ENCODE results near the gene UBE2J2. TPM values are rescaled to one million over a fixed set of nuclear protein-coding genes. Genes with fewer than 3 reads are reported as not detected.

Gene UBE2J2
- total and polyA plus RNA-seq, 2 of the 13 experiments (the other 11 are each of a cell fraction or from before 2014, with no cell fraction given), result 25.4 to 29.4 TPM

GRCh38 chr1:1305300-1306069 is 31.8 kb upstream of the UBE2J2 start (continued):
- TF ChIP-seq ARID5B (CRISPR knock-in tag; IDR thresholded peaks at IDR 0.05) (no peak), NBN (conservative IDR thresholded peaks at IDR 0.05) (no peak), NPAS2 (CRISPR knock-in tag; IDR thresholded peaks at IDR 0.05; ENCODE audit: borderline replicate concordance) (no peak), HNRNPK (IDR thresholded peaks at IDR 0.05; ENCODE audit: low read depth, low read length, poor library complexity, severe bottlenecking) (no peak), ZBTB42 (CRISPR knock-in tag; IDR thresholded peaks at IDR 0.05) (no peak), SMAD1 (CRISPR knock-in tag; IDR thresholded peaks at IDR 0.05; ENCODE audit: borderline replicate concordance, low read depth) (no peak), NR2C2 (CRISPR knock-in tag; IDR thresholded peaks at IDR 0.05; ENCODE audit: borderline replicate concordance) (peak; percentile 55; the same call in 1 of the 2 replicates), ZNF549 (CRISPR knock-in tag; IDR thresholded peaks at IDR 0.05) (no peak), CBX5 (CRISPR knock-in tag; IDR thresholded peaks at IDR 0.05; ENCODE audit: borderline replicate concordance) (no peak), KLF9 (CRISPR knock-in tag; IDR thresholded peaks at IDR 0.05; ENCODE audit: low read depth) (no peak), RARG (CRISPR knock-in tag; IDR thresholded peaks at IDR 0.05; ENCODE audit: low read depth) (no peak), GABPA (IDR thresholded peaks at IDR 0.05; ENCODE audit: low read depth, low read length) (no peak), GABPA (CRISPR knock-in tag; IDR thresholded peaks at IDR 0.05; ENCODE audit: low read depth) (no peak), HOXA7 (CRISPR knock-in tag; IDR thresholded peaks at IDR 0.05) (no peak), MYC (CRISPR knock-in tag; IDR thresholded peaks at IDR 0.05; ENCODE audit: borderline replicate concordance) (peak; percentile 20), CHCHD3 (CRISPR knock-in tag; IDR thresholded peaks at IDR 0.05) (no peak), ADNP (CRISPR knock-in tag; IDR thresholded peaks at IDR 0.05) (no peak), ZNF253 (CRISPR knock-in tag; IDR thresholded peaks at IDR 0.05; ENCODE audit: borderline replicate concordance) (no peak)
- TF ChIP-seq, protein P1, sequence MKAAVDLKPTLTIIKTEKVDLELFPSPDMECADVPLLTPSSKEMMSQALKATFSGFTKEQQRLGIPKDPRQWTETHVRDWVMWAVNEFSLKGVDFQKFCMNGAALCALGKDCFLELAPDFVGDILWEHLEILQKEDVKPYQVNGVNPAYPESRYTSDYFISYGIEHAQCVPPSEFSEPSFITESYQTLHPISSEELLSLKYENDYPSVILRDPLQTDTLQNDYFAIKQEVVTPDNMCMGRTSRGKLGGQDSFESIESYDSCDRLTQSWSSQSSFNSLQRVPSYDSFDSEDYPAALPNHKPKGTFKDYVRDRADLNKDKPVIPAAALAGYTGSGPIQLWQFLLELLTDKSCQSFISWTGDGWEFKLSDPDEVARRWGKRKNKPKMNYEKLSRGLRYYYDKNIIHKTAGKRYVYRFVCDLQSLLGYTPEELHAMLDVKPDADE (CRISPR knock-in tag; IDR thresholded peaks at IDR 0.05), result no peak
- TF ChIP-seq, protein P2, sequence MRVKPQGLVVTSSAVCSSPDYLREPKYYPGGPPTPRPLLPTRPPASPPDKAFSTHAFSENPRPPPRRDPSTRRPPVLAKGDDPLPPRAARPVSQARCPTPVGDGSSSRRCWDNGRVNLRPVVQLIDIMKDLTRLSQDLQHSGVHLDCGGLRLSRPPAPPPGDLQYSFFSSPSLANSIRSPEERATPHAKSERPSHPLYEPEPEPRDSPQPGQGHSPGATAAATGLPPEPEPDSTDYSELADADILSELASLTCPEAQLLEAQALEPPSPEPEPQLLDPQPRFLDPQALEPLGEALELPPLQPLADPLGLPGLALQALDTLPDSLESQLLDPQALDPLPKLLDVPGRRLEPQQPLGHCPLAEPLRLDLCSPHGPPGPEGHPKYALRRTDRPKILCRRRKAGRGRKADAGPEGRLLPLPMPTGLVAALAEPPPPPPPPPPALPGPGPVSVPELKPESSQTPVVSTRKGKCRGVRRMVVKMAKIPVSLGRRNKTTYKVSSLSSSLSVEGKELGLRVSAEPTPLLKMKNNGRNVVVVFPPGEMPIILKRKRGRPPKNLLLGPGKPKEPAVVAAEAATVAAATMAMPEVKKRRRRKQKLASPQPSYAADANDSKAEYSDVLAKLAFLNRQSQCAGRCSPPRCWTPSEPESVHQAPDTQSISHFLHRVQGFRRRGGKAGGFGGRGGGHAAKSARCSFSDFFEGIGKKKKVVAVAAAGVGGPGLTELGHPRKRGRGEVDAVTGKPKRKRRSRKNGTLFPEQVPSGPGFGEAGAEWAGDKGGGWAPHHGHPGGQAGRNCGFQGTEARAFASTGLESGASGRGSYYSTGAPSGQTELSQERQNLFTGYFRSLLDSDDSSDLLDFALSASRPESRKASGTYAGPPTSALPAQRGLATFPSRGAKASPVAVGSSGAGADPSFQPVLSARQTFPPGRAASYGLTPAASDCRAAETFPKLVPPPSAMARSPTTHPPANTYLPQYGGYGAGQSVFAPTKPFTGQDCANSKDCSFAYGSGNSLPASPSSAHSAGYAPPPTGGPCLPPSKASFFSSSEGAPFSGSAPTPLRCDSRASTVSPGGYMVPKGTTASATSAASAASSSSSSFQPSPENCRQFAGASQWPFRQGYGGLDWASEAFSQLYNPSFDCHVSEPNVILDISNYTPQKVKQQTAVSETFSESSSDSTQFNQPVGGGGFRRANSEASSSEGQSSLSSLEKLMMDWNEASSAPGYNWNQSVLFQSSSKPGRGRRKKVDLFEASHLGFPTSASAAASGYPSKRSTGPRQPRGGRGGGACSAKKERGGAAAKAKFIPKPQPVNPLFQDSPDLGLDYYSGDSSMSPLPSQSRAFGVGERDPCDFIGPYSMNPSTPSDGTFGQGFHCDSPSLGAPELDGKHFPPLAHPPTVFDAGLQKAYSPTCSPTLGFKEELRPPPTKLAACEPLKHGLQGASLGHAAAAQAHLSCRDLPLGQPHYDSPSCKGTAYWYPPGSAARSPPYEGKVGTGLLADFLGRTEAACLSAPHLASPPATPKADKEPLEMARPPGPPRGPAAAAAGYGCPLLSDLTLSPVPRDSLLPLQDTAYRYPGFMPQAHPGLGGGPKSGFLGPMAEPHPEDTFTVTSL (CRISPR knock-in tag; IDR thresholded peaks at IDR 0.05; ENCODE audit: borderline replicate concordance), result no peak

All from HepG2 (cell line).